HEK293 (cell line): ENCODE results near the gene MYLK.
A peak's percentile ranks its signal among the peaks of the same experiment; 100 is the strongest.

Source experiments
- CTCF ChIA-PET: fragments of 350-600 bp; formaldehyde crosslinking; extraction: SDS; loops from one replicate; lab custom pipeline; 2021; ENCODE audit warnings: antibody characterized with exemption; lab: Yijun Ruan, JAX
- POLR2A ChIA-PET: fragments of 300-600 bp; formaldehyde crosslinking; extraction: SDS; loops from one replicate; lab custom pipeline; 2020; ENCODE audit warnings: antibody characterized with exemption, inconsistent platforms; lab: Yijun Ruan, JAX
- H3K27ac ChIP-seq: fragments of 200-500 bp; sonication (Bioruptor generic); 2 replicates; pipeline ENCODE4 v1.5.1; 2014; ENCODE audit warnings: low read depth, low read length, control low read depth, inconsistent platforms; ENCODE audit errors: extremely low read depth
- H3K36me3 ChIP-seq, 2 experiments: fragments of 200-500 bp in 1 of 2; sonication (Bioruptor generic) in 1 of 2; 1 replicate in 1 of 2; 2 replicates in 1 of 2; pipeline ENCODE4 v1.5.1; 2014 to 2017; ENCODE audit warnings: inconsistent platforms in 2 of 2, low read length in 2 of 2; ENCODE audit not compliant: control insufficient read depth in 2 of 2, insufficient read depth in 1 of 2
- H3K4me1 ChIP-seq: fragments of 200-500 bp; sonication (Bioruptor generic); 2 replicates; pipeline ENCODE4 v1.5.1; 2014; ENCODE audit warnings: mild to moderate bottlenecking, low read length, inconsistent platforms; ENCODE audit not compliant: control insufficient read depth, insufficient read depth
- H3K4me3 ChIP-seq: 2 replicates; pipeline ENCODE4 v1.5.1; 2011; ENCODE audit warnings: low read depth, mild to moderate bottlenecking, control low read depth, low read length, moderate library complexity
- H3K9me3 ChIP-seq: fragments of 200-500 bp; sonication (Bioruptor generic); 2 replicates; pipeline ENCODE4 v1.5.1; 2014; ENCODE audit warnings: low read depth, low read length, inconsistent platforms; ENCODE audit not compliant: control insufficient read depth, insufficient read depth
- EGR2 ChIP-seq: fragments of 450-650 bp; formaldehyde crosslinking; IDR thresholded peaks from 2 replicates; pipeline ENCODE4 v1.5.1; 2016; ENCODE audit warnings: low read depth, missing biosample characterization, missing genetic modification characterization
- KLF10 ChIP-seq: fragments of 450-650 bp; IDR thresholded peaks from 2 replicates; pipeline ENCODE4 v1.5.1; 2018; ENCODE audit warnings: missing biosample characterization, mild to moderate bottlenecking, missing genetic modification characterization
- PRDM4 ChIP-seq: fragments of 450-650 bp; formaldehyde crosslinking; IDR thresholded peaks from 2 replicates; pipeline ENCODE4 v1.5.1; 2017; ENCODE audit warnings: missing biosample characterization, missing genetic modification characterization
- SCRT2 ChIP-seq: fragments of 450-650 bp; formaldehyde crosslinking; IDR thresholded peaks from 2 replicates; pipeline ENCODE4 v1.5.1; 2016; ENCODE audit warnings: missing biosample characterization, missing genetic modification characterization
- SETDB1 ChIP-seq: IDR thresholded peaks from one replicate; pipeline ENCODE4 v1.6.1; 2017; ENCODE audit warnings: mild to moderate bottlenecking, low read length, moderate library complexity, mixed read lengths; ENCODE audit not compliant: insufficient read length
- WT1 ChIP-seq: fragments of 450-650 bp; formaldehyde crosslinking; IDR thresholded peaks from 2 replicates; pipeline ENCODE4 v1.5.1; 2016; ENCODE audit warnings: missing biosample characterization, missing genetic modification characterization
- YY2 ChIP-seq: fragments of 450-650 bp; formaldehyde crosslinking; IDR thresholded peaks from 2 replicates; pipeline ENCODE4 v1.5.1; 2016; ENCODE audit warnings: missing biosample characterization, missing genetic modification characterization
- ZBTB1 ChIP-seq: fragments of 450-650 bp; formaldehyde crosslinking; IDR thresholded peaks from 2 replicates; pipeline ENCODE4 v1.5.1; 2016; ENCODE audit warnings: missing biosample characterization, missing genetic modification characterization
- ZEB2 ChIP-seq: fragments of 450-650 bp; formaldehyde crosslinking; IDR thresholded peaks from 2 replicates; pipeline ENCODE4 v1.5.1; 2016; ENCODE audit warnings: missing biosample characterization, missing genetic modification characterization
- ZFHX2 ChIP-seq: fragments of 450-650 bp; formaldehyde crosslinking; conservative IDR thresholded peaks from 2 replicates; pipeline ENCODE4 v1.5.1; 2016; ENCODE audit warnings: missing biosample characterization, missing genetic modification characterization
- ZNF132 ChIP-seq: fragments of 450-650 bp; formaldehyde crosslinking; IDR thresholded peaks from 2 replicates; pipeline ENCODE4 v1.5.1; 2017; ENCODE audit warnings: missing biosample characterization, missing genetic modification characterization, borderline replicate concordance
- ZNF202 ChIP-seq: fragments of 450-650 bp; formaldehyde crosslinking; IDR thresholded peaks from 2 replicates; pipeline ENCODE4 v1.5.1; 2016; ENCODE audit warnings: missing biosample characterization, missing genetic modification characterization, borderline replicate concordance
- ZNF211 ChIP-seq: fragments of 450-650 bp; formaldehyde crosslinking; IDR thresholded peaks from 2 replicates; pipeline ENCODE4 v1.5.1; 2016; ENCODE audit warnings: low read depth, missing biosample characterization, missing genetic modification characterization
- ZNF341 ChIP-seq: fragments of 450-650 bp; formaldehyde crosslinking; IDR thresholded peaks from 2 replicates; pipeline ENCODE4; 2016; ENCODE audit warnings: low read depth, missing biosample characterization, missing genetic modification characterization
- ZNF404 ChIP-seq: fragments of 450-650 bp; formaldehyde crosslinking; IDR thresholded peaks from 2 replicates; pipeline ENCODE4 v1.5.1; 2017; ENCODE audit warnings: missing biosample characterization, missing genetic modification characterization
- ZNF426 ChIP-seq: fragments of 450-650 bp; formaldehyde crosslinking; IDR thresholded peaks from 2 replicates; pipeline ENCODE4 v1.5.1; 2017; ENCODE audit warnings: missing biosample characterization, missing genetic modification characterization, mild to moderate bottlenecking, inconsistent platforms, moderate library complexity
- ZNF449 ChIP-seq: fragments of 450-650 bp; formaldehyde crosslinking; IDR thresholded peaks from 2 replicates; pipeline ENCODE4 v1.5.1; 2017; ENCODE audit warnings: missing biosample characterization, mild to moderate bottlenecking, missing genetic modification characterization, moderate library complexity
- ZNF600 ChIP-seq: fragments of 450-650 bp; formaldehyde crosslinking; IDR thresholded peaks from 2 replicates; pipeline ENCODE4 v1.5.1; 2016; ENCODE audit warnings: missing biosample characterization, missing genetic modification characterization
- ZNF645 ChIP-seq: fragments of 450-650 bp; formaldehyde crosslinking; IDR thresholded peaks from 2 replicates; pipeline ENCODE4; 2016; ENCODE audit warnings: missing biosample characterization, missing genetic modification characterization
- ZNF747 ChIP-seq: fragments of 450-650 bp; formaldehyde crosslinking; IDR thresholded peaks from 2 replicates; pipeline ENCODE4 v1.5.1; 2016; ENCODE audit warnings: missing biosample characterization, missing genetic modification characterization
- ZNF791 ChIP-seq: fragments of 450-650 bp; formaldehyde crosslinking; IDR thresholded peaks from 2 replicates; pipeline ENCODE4 v1.5.1; 2016; ENCODE audit warnings: missing biosample characterization, missing genetic modification characterization
- ZSCAN30 ChIP-seq: fragments of 450-650 bp; IDR thresholded peaks from 2 replicates; pipeline ENCODE4 v1.5.1; 2018; ENCODE audit warnings: missing biosample characterization, mild to moderate bottlenecking, missing genetic modification characterization, moderate library complexity
- TF ChIP-seq, protein P1 (sequence below): fragments of 450-650 bp; formaldehyde crosslinking; IDR thresholded peaks from 2 replicates; pipeline ENCODE4 v1.5.1; 2016; ENCODE audit warnings: missing biosample characterization, missing genetic modification characterization
- TF ChIP-seq, protein P2 (sequence below): fragments of 450-650 bp; formaldehyde crosslinking; IDR thresholded peaks from 2 replicates; pipeline ENCODE4 v1.5.1; 2016; ENCODE audit warnings: missing biosample characterization, missing genetic modification characterization

Gene MYLK

GRCh38 chr3:123842711-123843110 is 41.4 kb downstream of the MYLK start:
- POLR2A ChIA-PET = no interaction called here
- H3K4me1 ChIP-seq = no peaks in the 10 kb centered on the region
- no peak overlapping the region for H3K27ac ChIP-seq
- no peaks in the 10 kb centered on the region for H3K9me3 ChIP-seq
- TF ChIP-seq, protein P1, sequence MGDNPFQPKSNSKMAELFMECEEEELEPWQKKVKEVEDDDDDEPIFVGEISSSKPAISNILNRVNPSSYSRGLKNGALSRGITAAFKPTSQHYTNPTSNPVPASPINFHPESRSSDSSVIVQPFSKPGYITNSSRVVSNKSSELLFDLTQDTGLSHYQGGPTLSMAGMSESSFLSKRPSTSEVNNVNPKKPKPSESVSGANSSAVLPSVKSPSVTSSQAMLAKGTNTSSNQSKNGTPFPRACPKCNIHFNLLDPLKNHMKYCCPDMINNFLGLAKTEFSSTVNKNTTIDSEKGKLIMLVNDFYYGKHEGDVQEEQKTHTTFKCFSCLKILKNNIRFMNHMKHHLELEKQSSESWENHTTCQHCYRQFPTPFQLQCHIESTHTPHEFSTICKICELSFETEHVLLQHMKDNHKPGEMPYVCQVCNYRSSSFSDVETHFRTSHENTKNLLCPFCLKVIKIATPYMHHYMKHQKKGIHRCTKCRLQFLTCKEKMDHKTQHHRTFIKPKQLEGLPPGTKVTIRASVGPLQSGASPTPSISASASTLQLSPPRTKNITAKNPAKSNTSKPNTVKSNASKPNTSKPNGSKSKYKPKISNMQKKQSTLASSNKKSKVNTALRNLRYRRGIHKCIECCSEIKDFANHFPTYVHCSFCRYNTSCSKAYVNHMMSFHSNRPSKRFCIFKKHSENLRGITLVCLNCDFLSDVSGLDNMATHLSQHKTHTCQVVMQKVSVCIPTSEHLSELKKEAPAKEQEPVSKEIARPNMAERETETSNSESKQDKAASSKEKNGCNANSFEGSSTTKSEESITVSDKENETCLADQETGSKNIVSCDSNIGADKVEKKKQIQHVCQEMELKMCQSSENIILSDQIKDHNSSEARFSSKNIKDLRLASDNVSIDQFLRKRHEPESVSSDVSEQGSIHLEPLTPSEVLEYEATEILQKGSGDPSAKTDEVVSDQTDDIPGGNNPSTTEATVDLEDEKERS (tag by site-specific recombination) = no peak
- TF ChIP-seq WT1 (tag by site-specific recombination) (no peak), ZNF791 (tag by site-specific recombination) (no peak), ZNF600 (tag by site-specific recombination) (no peak), ZNF341 (no peak), KLF10 (tag by site-specific recombination) (no peak), ZNF404 (tag by site-specific recombination) (no peak), ZNF202 (tag by site-specific recombination) (no peak), ZNF645 (tag by site-specific recombination) (no peak), YY2 (tag by site-specific recombination) (no peak), ZSCAN30 (tag by site-specific recombination) (no peak), ZNF132 (no peak), ZBTB1 (no peak), SETDB1 (no peak), ZNF449 (no peak), ZNF426 (tag by site-specific recombination) (no peak), ZEB2 (no peak), SCRT2 (no peak), ZNF211 (tag by site-specific recombination) (no peak), ZNF747 (no peak)
- TF ChIP-seq, all 188 proteins: peak for 0
- H3K4me3 ChIP-seq = no peak overlapping the region
- CTCF ChIA-PET = no interaction called here
- no peaks in the 10 kb centered on the region for H3K36me3 ChIP-seq

- Histone ChIP-seq H3K4me1 (no peaks in the 10 kb centered on the region), H3K9me3 (no peaks in the 10 kb centered on the region), H3K36me3 (no peaks in the 10 kb centered on the region), H3K27ac (no peak overlapping the region), H3K4me3 (no peak overlapping the region)
- TF ChIP-seq, protein P2, sequence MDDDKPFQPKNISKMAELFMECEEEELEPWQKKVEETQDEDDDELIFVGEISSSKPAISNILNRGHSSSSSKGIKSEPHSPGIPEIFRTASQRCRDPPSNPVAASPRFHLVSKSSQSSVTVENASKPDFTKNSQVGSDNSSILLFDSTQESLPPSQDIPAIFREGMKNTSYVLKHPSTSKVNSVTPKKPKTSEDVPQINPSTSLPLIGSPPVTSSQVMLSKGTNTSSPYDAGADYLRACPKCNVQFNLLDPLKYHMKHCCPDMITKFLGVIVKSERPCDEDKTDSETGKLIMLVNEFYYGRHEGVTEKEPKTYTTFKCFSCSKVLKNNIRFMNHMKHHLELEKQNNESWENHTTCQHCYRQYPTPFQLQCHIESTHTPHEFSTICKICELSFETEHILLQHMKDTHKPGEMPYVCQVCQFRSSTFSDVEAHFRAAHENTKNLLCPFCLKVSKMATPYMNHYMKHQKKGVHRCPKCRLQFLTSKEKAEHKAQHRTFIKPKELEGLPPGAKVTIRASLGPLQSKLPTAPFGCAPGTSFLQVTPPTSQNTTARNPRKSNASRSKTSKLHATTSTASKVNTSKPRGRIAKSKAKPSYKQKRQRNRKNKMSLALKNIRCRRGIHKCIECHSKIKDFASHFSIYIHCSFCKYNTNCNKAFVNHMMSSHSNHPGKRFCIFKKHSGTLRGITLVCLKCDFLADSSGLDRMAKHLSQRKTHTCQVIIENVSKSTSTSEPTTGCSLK (tag by site-specific recombination) = no peak
- peak; percentile 59 for TF ChIP-seq ZFHX2 (tag by site-specific recombination)
- TF ChIP-seq EGR2 = peak; percentile 41; the same call in 1 of the 2 replicates
- no peak for TF ChIP-seq PRDM4
- POLR2A ChIA-PET = no interaction called here
- CTCF ChIA-PET = no interaction called here
Measured at GRCh38 chr3:123841476-123842238, 42.5 kb downstream of the MYLK start.
